ENCODE results near the gene UBE2E2.

Gene UBE2E2

GRCh38 chr3:23633261-23633960 lies 430.3 kb downstream of the UBE2E2 start (continued):
- TF ChIP-seq ZC3H10 (CRISPR knock-in tag; IDR thresholded peaks at IDR 0.05): no peak
- peak; percentile 85 for TF ChIP-seq ISL1 (CRISPR knock-in tag; IDR thresholded peaks at IDR 0.05)
- no peak for TF ChIP-seq ZNF565 (CRISPR knock-in tag; conservative IDR thresholded peaks at IDR 0.05; ENCODE audit: low read depth)
- no peak for TF ChIP-seq TOX (CRISPR knock-in tag; IDR thresholded peaks at IDR 0.05; ENCODE audit: borderline replicate concordance)

- no peak for ATAC-seq
- TF ChIP-seq ZNF8 (CRISPR knock-in tag; IDR thresholded peaks at IDR 0.05): peak; percentile 100
- no peak for TF ChIP-seq ISL1 (CRISPR knock-in tag; IDR thresholded peaks at IDR 0.05)
These were observed 434.2 kb downstream of the UBE2E2 start for GRCh38 chr3:23637339-23637738.

GRCh38 chr3:23640471-23641146 lies 437.5 kb downstream of the UBE2E2 start:
- ATAC-seq: no peak
- TF ChIP-seq GLIS3 (CRISPR knock-in tag; IDR thresholded peaks at IDR 0.05) (no peak), CREB5 (CRISPR knock-in tag; IDR thresholded peaks at IDR 0.05; ENCODE audit: low read depth) (no peak), ZFP30 (CRISPR knock-in tag; IDR thresholded peaks at IDR 0.05) (no peak), PPARA (CRISPR knock-in tag; IDR thresholded peaks at IDR 0.05; ENCODE audit: borderline replicate concordance) (no peak), ZNF565 (CRISPR knock-in tag; conservative IDR thresholded peaks at IDR 0.05; ENCODE audit: low read depth) (no peak), POU6F1 (CRISPR knock-in tag; IDR thresholded peaks at IDR 0.05; ENCODE audit: borderline replicate concordance, low read depth) (no peak)
